Parathyroid adenoma (tissue), 2 donors: ENCODE data around the gene ZCCHC8.
A peak's percentile ranks its signal among the peaks of the same experiment; 100 is the strongest.
"Not testable (repeated sequence)": the region's sequence is repeated elsewhere in the genome, so short reads cannot be mapped to it uniquely, and the experiment has no call there.

Experiments
- H2AFZ ChIP-seq: fragments of 300-600 bp; sonication (generic); one replicate; pipeline ENCODE4 v1.7.0; 2017; ENCODE audit warnings: antibody characterized with exemption, mild to moderate bottlenecking
- H3K27ac ChIP-seq: fragments of 300-600 bp; sonication (generic); one replicate; pipeline ENCODE4 v1.7.0; 2017
- H3K27me3 ChIP-seq: fragments of 300-600 bp; sonication (generic); one replicate; pipeline ENCODE4 v1.7.0; 2017; ENCODE audit warnings: low read length; ENCODE audit not compliant: control insufficient read depth, insufficient read depth
- H3K36me3 ChIP-seq: fragments of 300-600 bp; sonication (generic); one replicate; pipeline ENCODE4 v1.7.0; 2017; ENCODE audit warnings: low read length; ENCODE audit not compliant: control insufficient read depth, insufficient read depth
- H3K4me1 ChIP-seq: fragments of 300-600 bp; sonication (generic); one replicate; pipeline ENCODE4 v1.7.0; 2017; ENCODE audit warnings: control low read depth
- H3K4me2 ChIP-seq: fragments of 300-600 bp; sonication (generic); one replicate; pipeline ENCODE4 v1.7.0; 2017; ENCODE audit warnings: low read length
- H3K4me3 ChIP-seq: fragments of 300-600 bp; sonication (generic); one replicate; pipeline ENCODE4 v1.7.0; 2017; ENCODE audit warnings: low read depth, low read length
- H3K79me2 ChIP-seq: fragments of 300-600 bp; sonication (generic); one replicate; pipeline ENCODE4 v1.7.0; 2017; ENCODE audit warnings: control low read depth
- H3K9ac ChIP-seq: fragments of 300-600 bp; sonication (generic); one replicate; pipeline ENCODE4 v1.7.0; 2017; ENCODE audit warnings: mild to moderate bottlenecking
- H3K9me3 ChIP-seq: fragments of 300-600 bp; sonication (generic); one replicate; pipeline ENCODE4 v1.7.0; 2017; ENCODE audit warnings: low read length; ENCODE audit not compliant: control insufficient read depth
- CTCF ChIP-seq: fragments of 300-600 bp; sonication (generic); IDR thresholded peaks from one replicate; pipeline ENCODE4 v1.7.0; 2017; ENCODE audit warnings: antibody characterized with exemption, mild to moderate bottlenecking
- donor health status: primary hyperparathyroidism.

Gene ZCCHC8

DNA sequence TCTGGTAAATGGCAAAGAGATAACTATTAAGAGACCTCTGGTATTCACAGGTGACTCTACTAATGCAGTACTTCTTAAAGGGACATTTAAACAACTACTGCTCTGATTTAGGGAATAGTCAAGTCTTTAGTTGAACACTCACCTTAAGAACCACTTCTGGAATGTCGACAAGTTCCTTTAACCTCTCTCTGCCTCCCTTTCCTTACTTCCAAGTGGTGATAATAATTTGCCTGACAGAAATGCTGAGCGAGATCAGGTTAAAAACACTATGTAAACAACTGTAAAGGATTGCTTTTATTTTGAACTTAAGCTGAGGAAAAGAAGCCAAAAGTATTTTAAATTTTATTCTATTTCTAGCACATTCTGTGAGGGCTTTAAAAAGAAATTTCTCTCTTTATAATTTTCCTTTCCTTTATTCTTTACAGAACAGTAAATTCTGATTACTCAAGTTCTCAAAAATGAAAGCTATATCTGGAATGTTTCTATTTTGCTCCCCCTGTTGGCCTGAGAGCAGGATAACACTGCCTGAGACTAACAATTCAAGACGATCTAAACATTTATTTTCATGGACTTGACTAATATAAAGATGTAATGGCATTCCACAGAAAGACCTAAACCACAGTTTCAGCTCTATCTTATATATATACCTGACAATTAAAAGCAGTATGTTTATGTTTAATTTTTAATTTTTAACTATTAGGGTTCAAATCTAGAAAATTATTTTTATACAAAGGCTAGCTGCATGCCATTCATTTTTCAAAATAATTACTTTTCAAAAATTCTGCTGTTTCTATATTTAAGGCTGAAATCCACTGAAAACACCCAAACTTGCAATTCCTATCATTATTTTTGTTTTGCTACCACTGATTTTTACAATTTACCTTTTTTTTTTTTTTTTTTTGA lies 29.2 kb downstream of the ZCCHC8 start:
- H3K9ac ChIP-seq, result no peak overlapping the region

DNA sequence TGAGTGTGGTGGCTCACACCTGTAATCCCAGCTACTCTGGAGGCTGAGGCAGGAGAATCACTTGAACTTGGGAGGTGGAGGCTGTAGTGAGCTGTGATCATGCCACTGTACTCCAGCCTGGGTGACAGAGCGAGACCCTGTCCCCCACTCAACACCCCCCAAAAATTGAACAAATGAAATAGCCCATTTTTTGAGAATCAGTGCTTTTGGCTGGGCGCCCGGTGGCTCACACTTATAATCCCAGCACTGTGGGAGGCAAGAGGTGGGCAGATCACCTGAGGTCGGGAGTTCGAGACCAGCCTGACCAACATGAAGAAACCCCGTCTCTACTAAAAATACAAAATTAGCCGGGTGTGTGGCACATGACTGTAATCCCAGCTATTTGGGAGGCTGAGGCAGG lies 30.2 kb downstream of the ZCCHC8 start:
- H3K9ac ChIP-seq, H3K36me3 ChIP-seq, H3K4me3 ChIP-seq, H3K9me3 ChIP-seq, H2AFZ ChIP-seq, H3K27me3 ChIP-seq, H3K4me2 ChIP-seq, H3K79me2 ChIP-seq, H3K4me1 ChIP-seq: not testable (repeated sequence)
- peak overlapping the region; percentile 86 for H3K27ac ChIP-seq

More for the DNA sequence above, 29.2 kb downstream of the ZCCHC8 start:
- H3K27ac ChIP-seq, result peak overlapping the region; percentile 86
- H3K9me3 ChIP-seq, result no peaks in the 10 kb centered on the region
- no peaks in the 10 kb centered on the region for H3K27me3 ChIP-seq
- no peaks in the 10 kb centered on the region for H3K79me2 ChIP-seq
- peaks cover 6% of the 10 kb centered on the region for H3K4me1 ChIP-seq
- H2AFZ ChIP-seq, result peak overlapping the region; percentile 61
- TF ChIP-seq CTCF, result peak; percentile 86
- H3K36me3 ChIP-seq, result no peaks in the 10 kb centered on the region
- peak overlapping the region; percentile 56 for H3K4me2 ChIP-seq
- peak overlapping the region; percentile 22 for H3K4me3 ChIP-seq

- H3K79me2 ChIP-seq, H3K27me3 ChIP-seq, H3K4me2 ChIP-seq, H3K9ac ChIP-seq, H3K9me3 ChIP-seq, H2AFZ ChIP-seq, H3K36me3 ChIP-seq, H3K4me3 ChIP-seq, H3K4me1 ChIP-seq: not testable (repeated sequence)
- peak overlapping the region; percentile 2 for H3K27ac ChIP-seq
These were observed 30.9 kb downstream of the ZCCHC8 start for GRCh38 chr12:122469856-122470255.

GRCh38 chr12:122467983-122468382 lies 32.7 kb downstream of the ZCCHC8 start:
- H2AFZ ChIP-seq, result peak overlapping the region; percentile 34
- no peak for TF ChIP-seq CTCF

DNA sequence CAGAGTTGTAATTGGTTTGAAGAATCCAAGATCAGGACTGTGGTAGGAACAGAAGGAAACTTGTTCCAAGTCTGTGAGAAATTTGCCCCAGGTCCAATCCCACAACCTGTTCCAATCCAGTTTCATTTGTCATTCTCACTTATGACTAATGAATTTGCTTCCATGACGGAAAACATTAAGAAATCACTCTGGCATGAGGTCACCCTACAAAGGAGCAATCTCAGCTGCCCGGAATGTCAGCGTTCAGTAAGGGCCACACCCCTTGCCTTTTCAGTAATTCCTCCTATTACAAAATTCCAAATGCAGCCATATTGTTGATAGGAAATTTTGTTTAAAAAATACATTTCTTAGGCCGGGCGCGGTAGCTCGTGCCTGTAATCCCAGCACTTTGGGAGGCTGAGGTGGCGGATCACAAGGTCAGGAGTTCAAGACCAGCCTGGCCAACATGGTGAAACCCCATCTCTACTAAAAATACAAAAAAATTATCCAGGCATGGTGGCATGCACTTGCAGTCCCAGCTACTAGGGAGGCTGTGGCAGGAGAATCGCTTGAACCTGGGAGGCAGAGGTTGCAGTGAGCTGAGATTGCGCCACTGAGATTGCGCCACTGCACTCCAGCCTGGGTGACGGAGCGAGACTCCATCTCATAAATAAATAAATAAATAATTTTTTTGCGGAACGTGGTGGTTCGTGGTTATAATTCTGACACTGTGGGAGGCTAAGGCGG lies 36.3 kb downstream of the ZCCHC8 start:
- H3K27ac ChIP-seq, H2AFZ ChIP-seq: not testable (repeated sequence)

More at GRCh38 chr12:122467983-122468382, 32.7 kb downstream of the ZCCHC8 start:
- Histone ChIP-seq H3K27me3 (no peaks in the 10 kb centered on the region), H3K4me1 (peaks cover 6% of the 10 kb centered on the region), H3K36me3 (no peaks in the 10 kb centered on the region), H3K9ac (no peak overlapping the region), H3K4me2 (peak overlapping the region; percentile 51), H3K4me3 (peak overlapping the region; percentile 22), H3K9me3 (no peaks in the 10 kb centered on the region), H3K79me2 (no peaks in the 10 kb centered on the region), H3K27ac (peak overlapping the region; percentile 81)

DNA sequence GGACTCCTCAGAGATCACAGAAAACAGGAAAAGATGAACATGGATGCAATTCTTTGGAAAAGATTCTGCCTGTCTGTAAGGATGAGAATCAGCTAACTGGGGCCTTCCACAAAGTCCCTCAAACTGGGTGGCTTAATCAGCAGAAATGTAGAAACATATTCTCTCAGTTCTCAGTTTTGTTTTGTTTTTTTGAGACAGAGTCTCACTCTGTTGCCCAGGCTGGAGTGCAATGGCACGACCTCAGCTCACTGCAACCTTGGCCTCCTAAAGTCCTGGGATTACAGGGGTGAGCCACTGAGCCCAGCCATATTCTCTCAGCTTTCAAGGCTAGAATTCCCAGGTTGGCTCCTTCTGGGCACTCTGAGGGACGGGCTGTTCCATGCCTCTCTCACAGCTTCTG lies 40.1 kb downstream of the ZCCHC8 start:
- no peaks in the 10 kb centered on the region for H3K36me3 ChIP-seq
- H3K4me3 ChIP-seq, result no peak overlapping the region
- no peaks in the 10 kb centered on the region for H3K9me3 ChIP-seq
- no peaks in the 10 kb centered on the region for H3K27me3 ChIP-seq
- no peak overlapping the region for H3K4me2 ChIP-seq
- no peak for TF ChIP-seq CTCF
- H2AFZ ChIP-seq, result peak overlapping the region; percentile 33
- no peaks in the 10 kb centered on the region for H3K79me2 ChIP-seq
- H3K4me1 ChIP-seq, result peaks cover 4% of the 10 kb centered on the region
- no peak overlapping the region for H3K27ac ChIP-seq
- H3K9ac ChIP-seq, result no peak overlapping the region

More for the DNA sequence above, 36.3 kb downstream of the ZCCHC8 start:
- not testable (repeated sequence) for H3K27me3 ChIP-seq, H3K9ac ChIP-seq, H3K36me3 ChIP-seq, H3K4me3 ChIP-seq, H3K79me2 ChIP-seq, H3K9me3 ChIP-seq, H3K4me2 ChIP-seq, H3K4me1 ChIP-seq
